ENCODE data around the gene PHKG2. TPM values are rescaled to one million over a fixed set of nuclear protein-coding genes. Genes with fewer than 3 reads are reported as not detected.
A peak's percentile ranks its signal among the peaks of the same experiment; 100 is the strongest.

Gene PHKG2
- total RNA-seq, 1 donor from 2014 or later, result 42.4 TPM

DNA sequence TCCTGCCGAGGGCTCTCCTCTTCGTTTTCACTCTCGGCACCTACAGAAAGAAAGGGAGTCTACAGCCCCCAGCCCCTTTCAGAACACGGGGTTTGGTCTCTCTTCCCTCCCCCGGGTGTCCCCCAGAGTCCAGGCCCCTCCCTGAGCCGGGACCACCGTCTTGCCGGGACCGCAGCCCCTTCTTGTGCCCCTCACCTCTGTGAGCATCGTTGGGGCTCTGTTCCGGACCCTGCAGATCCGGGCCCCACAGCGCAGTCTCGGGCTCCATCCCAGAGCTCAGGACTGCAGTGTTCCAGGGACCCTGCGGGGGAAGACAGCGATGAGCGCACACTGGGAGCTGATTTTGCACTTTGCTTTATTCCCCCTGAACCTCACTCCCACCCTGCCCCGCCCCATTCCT is 36.0 kb downstream of the PHKG2 start:
- H3K9me3 Mint-ChIP-seq, result no peaks in the 10 kb centered on the region
- DNase-seq (ENCODE audit: extremely low spot score, unreplicated experiment), result no peak

DNA sequence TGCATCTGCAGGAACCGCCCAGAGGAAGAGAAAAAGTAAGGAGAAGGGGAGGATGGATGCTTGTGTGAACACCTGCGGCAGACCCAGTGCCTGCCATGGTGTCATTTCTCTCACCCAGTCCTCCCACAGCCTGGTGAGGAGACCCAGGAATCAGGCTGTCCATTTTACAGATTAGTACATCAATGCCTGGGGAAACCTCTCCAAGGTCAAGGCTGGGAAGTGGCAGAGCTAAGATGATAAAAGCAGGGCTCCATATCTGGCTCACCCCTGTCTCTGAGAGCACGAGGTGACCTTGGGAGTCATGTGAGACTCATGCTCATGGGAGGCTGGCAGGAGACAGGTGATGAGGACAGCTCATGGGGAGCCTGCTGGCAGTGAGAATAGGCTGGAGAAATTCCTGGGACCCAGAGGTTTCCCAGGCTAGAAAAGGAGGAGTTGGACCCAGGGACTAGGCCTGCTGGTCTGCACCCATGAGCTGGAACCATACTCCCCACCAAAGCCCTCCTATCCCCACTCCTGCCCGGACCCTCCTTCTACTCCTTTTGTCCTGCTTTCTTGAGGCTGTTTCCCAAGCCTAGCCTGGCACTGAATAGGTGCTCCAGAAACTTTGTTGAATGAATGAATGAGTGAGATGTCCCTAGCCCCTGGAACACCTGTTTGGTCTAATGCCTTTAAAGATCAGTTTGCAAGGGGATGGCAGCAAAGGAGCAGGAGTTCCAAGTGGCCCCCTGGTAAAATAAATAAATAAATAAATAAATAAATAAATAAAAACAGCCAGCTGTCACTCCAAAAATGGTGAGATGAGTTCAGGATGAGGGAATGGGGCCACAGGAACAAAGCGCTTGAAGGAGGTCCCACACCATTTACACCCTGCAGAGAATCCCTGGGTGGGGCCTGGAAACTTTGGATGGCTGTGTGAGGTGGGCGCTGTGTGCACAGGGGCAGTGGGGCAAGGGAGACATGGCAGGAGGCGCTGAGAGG is 37.2 kb downstream of the PHKG2 start:
- Mint-ChIP-seq H3K4me1 (ENCODE audit: unreplicated experiment) (peaks cover 19% of the 10 kb centered on the region), H3K9me3 (no peaks in the 10 kb centered on the region), H3K27me3 (no peaks in the 10 kb centered on the region), H3K36me3 (no peaks in the 10 kb centered on the region), H3K4me3 (peak overlapping the region; percentile 91), H3K27ac (peak overlapping the region; percentile 53)
- DNase-seq (ENCODE audit: extremely low spot score, unreplicated experiment), result no peak
- TF ChIP-seq, protein P1, sequence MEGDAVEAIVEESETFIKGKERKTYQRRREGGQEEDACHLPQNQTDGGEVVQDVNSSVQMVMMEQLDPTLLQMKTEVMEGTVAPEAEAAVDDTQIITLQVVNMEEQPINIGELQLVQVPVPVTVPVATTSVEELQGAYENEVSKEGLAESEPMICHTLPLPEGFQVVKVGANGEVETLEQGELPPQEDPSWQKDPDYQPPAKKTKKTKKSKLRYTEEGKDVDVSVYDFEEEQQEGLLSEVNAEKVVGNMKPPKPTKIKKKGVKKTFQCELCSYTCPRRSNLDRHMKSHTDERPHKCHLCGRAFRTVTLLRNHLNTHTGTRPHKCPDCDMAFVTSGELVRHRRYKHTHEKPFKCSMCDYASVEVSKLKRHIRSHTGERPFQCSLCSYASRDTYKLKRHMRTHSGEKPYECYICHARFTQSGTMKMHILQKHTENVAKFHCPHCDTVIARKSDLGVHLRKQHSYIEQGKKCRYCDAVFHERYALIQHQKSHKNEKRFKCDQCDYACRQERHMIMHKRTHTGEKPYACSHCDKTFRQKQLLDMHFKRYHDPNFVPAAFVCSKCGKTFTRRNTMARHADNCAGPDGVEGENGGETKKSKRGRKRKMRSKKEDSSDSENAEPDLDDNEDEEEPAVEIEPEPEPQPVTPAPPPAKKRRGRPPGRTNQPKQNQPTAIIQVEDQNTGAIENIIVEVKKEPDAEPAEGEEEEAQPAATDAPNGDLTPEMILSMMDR (conservative IDR thresholded peaks at IDR 0.05), result no peak

More for the DNA sequence above, 36.0 kb downstream of the PHKG2 start:
- H3K36me3 Mint-ChIP-seq, result no peaks in the 10 kb centered on the region
- H3K27ac Mint-ChIP-seq, result no peak overlapping the region
- H3K27me3 Mint-ChIP-seq, result no peaks in the 10 kb centered on the region
- peaks cover 20% of the 10 kb centered on the region for H3K4me1 Mint-ChIP-seq (ENCODE audit: unreplicated experiment)
- TF ChIP-seq, protein P1 (conservative IDR thresholded peaks at IDR 0.05), result no peak
- peak overlapping the region; percentile 47 for H3K4me3 Mint-ChIP-seq

GRCh38 chr16:30786115-30786935 is 38.1 kb downstream of the PHKG2 start:
- H3K36me3 Mint-ChIP-seq, result no peaks in the 10 kb centered on the region
- no peaks in the 10 kb centered on the region for H3K27me3 Mint-ChIP-seq
- no peak for DNase-seq (ENCODE audit: extremely low spot score, unreplicated experiment)
- H3K4me3 Mint-ChIP-seq, result peak overlapping the region; percentile 91
- H3K27ac Mint-ChIP-seq, result no peak overlapping the region
- TF ChIP-seq, protein P1 (conservative IDR thresholded peaks at IDR 0.05), result no peak
- no peaks in the 10 kb centered on the region for H3K9me3 Mint-ChIP-seq
- peaks cover 19% of the 10 kb centered on the region for H3K4me1 Mint-ChIP-seq (ENCODE audit: unreplicated experiment)

DNA sequence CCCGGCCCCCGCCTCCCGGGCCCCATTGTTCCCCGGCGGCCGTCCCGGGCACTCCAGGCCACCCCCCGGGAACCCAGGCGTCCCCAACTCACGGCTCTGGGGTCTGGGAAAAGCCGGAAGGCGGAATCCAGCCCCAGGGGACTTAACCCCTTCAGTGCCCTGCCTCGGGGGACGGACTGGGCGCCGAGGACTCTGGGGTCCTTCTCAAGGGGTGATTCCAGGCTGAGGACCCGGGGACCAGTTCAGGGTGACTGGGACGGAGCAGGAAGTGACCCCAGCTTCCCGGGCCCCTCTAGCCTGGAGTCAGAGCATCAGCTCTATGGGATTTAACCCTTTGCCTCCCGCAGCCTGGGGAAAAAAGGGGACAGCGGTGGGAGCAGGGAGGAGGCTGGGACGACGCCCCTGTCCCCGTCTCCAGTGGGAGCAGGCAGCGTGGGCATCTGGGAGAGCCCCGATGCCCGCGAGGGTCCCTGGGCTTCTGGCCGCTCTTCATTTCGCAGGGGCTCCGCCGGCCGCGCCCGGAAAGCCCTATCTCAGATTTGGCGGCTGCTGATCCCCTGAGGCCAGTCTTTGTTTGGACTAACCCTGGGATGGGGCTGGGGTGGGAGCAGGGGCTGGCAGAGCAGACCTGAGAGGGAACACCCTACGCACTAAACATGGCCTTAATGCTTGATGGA is 38.8 kb downstream of the PHKG2 start, which contains the start of gene ZNF629:
ZNF629 (minus strand) TSS at position 270 of the 677 bp plus-strand sequence. CDS start 2,723 bp downstream, outside the sequence.
- Mint-ChIP-seq H3K36me3 (no peaks in the 10 kb centered on the region), H3K9me3 (no peaks in the 10 kb centered on the region), H3K4me1 (ENCODE audit: unreplicated experiment) (peaks cover 19% of the 10 kb centered on the region), H3K27ac (peak within 1 kb of the TSS; percentile 82), H3K4me3 (peak within 1 kb of the TSS; percentile 92), H3K27me3 (no peaks in the 10 kb centered on the region)
- TF ChIP-seq, protein P1 (conservative IDR thresholded peaks at IDR 0.05), result no peak
- DNase-seq (ENCODE audit: extremely low spot score, unreplicated experiment), result no peak

Measured in type B pancreatic cell (in vitro differentiated cells).